Measurements from ENCODE around the gene TAF6. TPM values are rescaled to one million over a fixed set of nuclear protein-coding genes. Genes with fewer than 3 reads are reported as not detected.

Gene TAF6
- polyA plus RNA-seq, 4 donors = 12.2 to 33.5 (median 25.6) TPM

GRCh38 chr7:100080907-100081534 is 38.1 kb downstream of the TAF6 start:
- DNase-seq (peak; percentile 43 to 71), FAIRE-seq (no peak)
- Histone ChIP-seq H3K27ac (ENCODE audit: low read depth in 1 of 3, low read length in 2 of 3) (peak overlapping the region; percentile 90 to 92 (median 91)), H3K27me3 (ENCODE audit: control insufficient read depth in 3 of 3, insufficient read depth in 3 of 3, low read length in 3 of 3) (no peaks in the 10 kb centered on the region), H3K4me1 (ENCODE audit: control insufficient read depth in 3 of 3, insufficient read depth in 2 of 3, low read depth in 1 of 3, low read length in 2 of 3) (peaks cover 0 to 46% (median 2%) of the 10 kb centered on the region in 3 donors), H3K4me3 (ENCODE audit: low read depth in 1 of 3, low read length in 3 of 3) (peak overlapping the region; percentile 74 to 95 (median 89)), H3K36me3 (ENCODE audit: control insufficient read depth in 3 of 3, insufficient read depth in 2 of 3, low read depth in 1 of 3, low read length in 3 of 3) (peaks cover 0 to 39% (median 3%) of the 10 kb centered on the region in 3 donors), H3K9me3 (ENCODE audit: control insufficient read depth in 2 of 2, insufficient read depth in 1 of 2, low read depth in 1 of 2, low read length in 1 of 2) (no peaks in the 10 kb centered on the region)
- WGBS, 3 donors = 1 to 2% (median 1%) methylated on average over 33 to 34 of the region's 34 CpGs

- Histone ChIP-seq H3K27ac (ENCODE audit: low read depth in 1 of 3, low read length in 2 of 3) (peak overlapping the region; percentile 77 to 92 (median 90)), H3K36me3 (ENCODE audit: control insufficient read depth in 3 of 3, insufficient read depth in 2 of 3, low read depth in 1 of 3, low read length in 3 of 3) (peaks cover 7 to 59% (median 18%) of the 10 kb centered on the region in 3 donors), H3K27me3 (ENCODE audit: control insufficient read depth in 3 of 3, insufficient read depth in 3 of 3, low read length in 3 of 3) (no peaks in the 10 kb centered on the region), H3K9me3 (ENCODE audit: control insufficient read depth in 2 of 2, insufficient read depth in 1 of 2, low read depth in 1 of 2, low read length in 1 of 2) (peaks cover 0 to 13% of the 10 kb centered on the region in 2 donors), H3K4me3 (ENCODE audit: low read depth in 1 of 3, low read length in 3 of 3) (peak overlapping the region in 2 of 3 donors; percentile 27 to 74), H3K4me1 (ENCODE audit: control insufficient read depth in 3 of 3, insufficient read depth in 2 of 3, low read depth in 1 of 3, low read length in 2 of 3) (peaks cover 0 to 46% (median 2%) of the 10 kb centered on the region in 3 donors)
- 18 to 59% (median 36%) methylated on average over 7 of the region's 7 CpGs for WGBS, 3 donors
- FAIRE-seq = no peak
- DNase-seq = peak; percentile 89 to 98
Observed at GRCh38 chr7:100079024-100079560, 40.1 kb downstream of the TAF6 start.

GRCh38 chr7:100077205-100077604 is 42.0 kb downstream of the TAF6 start:
- no peak overlapping the region for H3K4me3 ChIP-seq (ENCODE audit: low read depth in 1 of 3, low read length in 3 of 3)
- peaks cover 0 to 2% (median 0%) of the 10 kb centered on the region in 3 donors for H3K27me3 ChIP-seq (ENCODE audit: control insufficient read depth in 3 of 3, insufficient read depth in 3 of 3, low read length in 3 of 3)
- H3K4me1 ChIP-seq (ENCODE audit: control insufficient read depth in 3 of 3, insufficient read depth in 2 of 3, low read depth in 1 of 3, low read length in 2 of 3) = peaks cover 0 to 42% (median 2%) of the 10 kb centered on the region in 3 donors
- peaks cover 0 to 31% of the 10 kb centered on the region in 2 donors for H3K9me3 ChIP-seq (ENCODE audit: control insufficient read depth in 2 of 2, insufficient read depth in 1 of 2, low read depth in 1 of 2, low read length in 1 of 2)
- peak overlapping the region in 1 of 3 donors; percentile 90 for H3K27ac ChIP-seq (ENCODE audit: low read depth in 1 of 3, low read length in 2 of 3)
- peak; percentile 78 to 94 for DNase-seq
- no peak for FAIRE-seq
- H3K36me3 ChIP-seq (ENCODE audit: control insufficient read depth in 3 of 3, insufficient read depth in 2 of 3, low read depth in 1 of 3, low read length in 3 of 3) = peaks cover 21 to 77% (median 35%) of the 10 kb centered on the region in 3 donors
- 37 to 74% (median 57%) methylated on average over 4 of the region's 4 CpGs for WGBS, 3 donors

GRCh38 chr7:100075418-100075817 is 43.7 kb downstream of the TAF6 start:
- peaks cover 2 to 49% of the 10 kb centered on the region in 2 donors for H3K9me3 ChIP-seq (ENCODE audit: control insufficient read depth in 2 of 2, insufficient read depth in 1 of 2, low read depth in 1 of 2, low read length in 1 of 2)
- H3K27me3 ChIP-seq (ENCODE audit: control insufficient read depth in 3 of 3, insufficient read depth in 3 of 3, low read length in 3 of 3) = peaks cover 0 to 2% (median 0%) of the 10 kb centered on the region in 3 donors
- H3K27ac ChIP-seq (ENCODE audit: low read depth in 1 of 3, low read length in 2 of 3) = no peak overlapping the region
- peaks cover 0 to 37% (median 2%) of the 10 kb centered on the region in 3 donors for H3K4me1 ChIP-seq (ENCODE audit: control insufficient read depth in 3 of 3, insufficient read depth in 2 of 3, low read depth in 1 of 3, low read length in 2 of 3)
- DNase-seq (no peak), FAIRE-seq (no peak)
- H3K36me3 ChIP-seq (ENCODE audit: control insufficient read depth in 3 of 3, insufficient read depth in 2 of 3, low read depth in 1 of 3, low read length in 3 of 3) = peaks cover 35 to 94% (median 53%) of the 10 kb centered on the region in 3 donors
- 95 to 99% (median 96%) methylated on average over 6 of the region's 6 CpGs for WGBS, 3 donors
- H3K4me3 ChIP-seq (ENCODE audit: low read depth in 1 of 3, low read length in 3 of 3) = no peak overlapping the region

GRCh38 chr7:100074841-100075240 is 44.3 kb downstream of the TAF6 start:
- Histone ChIP-seq H3K27me3 (ENCODE audit: control insufficient read depth in 3 of 3, insufficient read depth in 3 of 3, low read length in 3 of 3) (peaks cover 0 to 2% (median 0%) of the 10 kb centered on the region in 3 donors), H3K4me3 (ENCODE audit: low read depth in 1 of 3, low read length in 3 of 3) (no peak overlapping the region), H3K36me3 (ENCODE audit: control insufficient read depth in 3 of 3, insufficient read depth in 2 of 3, low read depth in 1 of 3, low read length in 3 of 3) (peaks cover 35 to 94% (median 58%) of the 10 kb centered on the region in 3 donors), H3K9me3 (ENCODE audit: control insufficient read depth in 2 of 2, insufficient read depth in 1 of 2, low read depth in 1 of 2, low read length in 1 of 2) (peaks cover 2 to 55% of the 10 kb centered on the region in 2 donors), H3K27ac (ENCODE audit: low read depth in 1 of 3, low read length in 2 of 3) (no peak overlapping the region), H3K4me1 (ENCODE audit: control insufficient read depth in 3 of 3, insufficient read depth in 2 of 3, low read depth in 1 of 3, low read length in 2 of 3) (peaks cover 0 to 31% (median 2%) of the 10 kb centered on the region in 3 donors)
- FAIRE-seq = no peak
- DNase-seq = no peak
- WGBS, 3 donors = 98% methylated on average over 7 of the region's 7 CpGs

- peaks cover 36 to 93% (median 59%) of the 10 kb centered on the region in 3 donors for H3K36me3 ChIP-seq (ENCODE audit: control insufficient read depth in 3 of 3, insufficient read depth in 2 of 3, low read depth in 1 of 3, low read length in 3 of 3)
- no peak for DNase-seq
Observed at GRCh38 chr7:100072462-100072861, 46.7 kb downstream of the TAF6 start.

GRCh38 chr7:100071018-100071723 is 48.0 kb downstream of the TAF6 start:
- WGBS, 3 donors = 98 to 99% (median 98%) methylated on average over 11 of the region's 11 CpGs
- Histone ChIP-seq H3K9me3 (ENCODE audit: control insufficient read depth in 2 of 2, insufficient read depth in 1 of 2, low read depth in 1 of 2, low read length in 1 of 2) (peaks cover 2 to 64% of the 10 kb centered on the region in 2 donors), H3K4me1 (ENCODE audit: control insufficient read depth in 3 of 3, insufficient read depth in 2 of 3, low read depth in 1 of 3, low read length in 2 of 3) (no peaks in the 10 kb centered on the region), H3K4me3 (ENCODE audit: low read depth in 1 of 3, low read length in 3 of 3) (no peak overlapping the region), H3K36me3 (ENCODE audit: control insufficient read depth in 3 of 3, insufficient read depth in 2 of 3, low read depth in 1 of 3, low read length in 3 of 3) (peaks cover 36 to 82% (median 56%) of the 10 kb centered on the region in 3 donors), H3K27ac (ENCODE audit: low read depth in 1 of 3, low read length in 2 of 3) (no peak overlapping the region), H3K27me3 (ENCODE audit: control insufficient read depth in 3 of 3, insufficient read depth in 3 of 3, low read length in 3 of 3) (peaks cover 0 to 2% (median 0%) of the 10 kb centered on the region in 3 donors)
- FAIRE-seq (no peak), DNase-seq (no peak)

More at GRCh38 chr7:100072462-100072861, 46.7 kb downstream of the TAF6 start:
- WGBS, 3 donors = 95 to 100% (median 99%) methylated on average over 10 of the region's 10 CpGs
- no peak overlapping the region for H3K27ac ChIP-seq (ENCODE audit: low read depth in 1 of 3, low read length in 2 of 3)
- FAIRE-seq = no peak
- H3K4me1 ChIP-seq (ENCODE audit: control insufficient read depth in 3 of 3, insufficient read depth in 2 of 3, low read depth in 1 of 3, low read length in 2 of 3) = peaks cover 0 to 9% (median 0%) of the 10 kb centered on the region in 3 donors
- H3K27me3 ChIP-seq (ENCODE audit: control insufficient read depth in 3 of 3, insufficient read depth in 3 of 3, low read length in 3 of 3) = peaks cover 0 to 2% (median 0%) of the 10 kb centered on the region in 3 donors
- no peak overlapping the region for H3K4me3 ChIP-seq (ENCODE audit: low read depth in 1 of 3, low read length in 3 of 3)
- H3K9me3 ChIP-seq (ENCODE audit: control insufficient read depth in 2 of 2, insufficient read depth in 1 of 2, low read depth in 1 of 2, low read length in 1 of 2) = peaks cover 2 to 64% of the 10 kb centered on the region in 2 donors

GRCh38 chr7:100069991-100070390 is 49.2 kb downstream of the TAF6 start:
- H3K36me3 ChIP-seq (ENCODE audit: control insufficient read depth in 3 of 3, insufficient read depth in 2 of 3, low read depth in 1 of 3, low read length in 3 of 3) = peaks cover 34 to 79% (median 49%) of the 10 kb centered on the region in 3 donors
- peaks cover 0 to 2% (median 0%) of the 10 kb centered on the region in 3 donors for H3K27me3 ChIP-seq (ENCODE audit: control insufficient read depth in 3 of 3, insufficient read depth in 3 of 3, low read length in 3 of 3)
- no peaks in the 10 kb centered on the region for H3K4me1 ChIP-seq (ENCODE audit: control insufficient read depth in 3 of 3, insufficient read depth in 2 of 3, low read depth in 1 of 3, low read length in 2 of 3)
- no peak overlapping the region for H3K4me3 ChIP-seq (ENCODE audit: low read depth in 1 of 3, low read length in 3 of 3)
- H3K27ac ChIP-seq (ENCODE audit: low read depth in 1 of 3, low read length in 2 of 3) = no peak overlapping the region
- no peak for DNase-seq
- WGBS, 3 donors = 95 to 97% (median 96%) methylated on average over 5 of the region's 5 CpGs
- FAIRE-seq = no peak
- H3K9me3 ChIP-seq (ENCODE audit: control insufficient read depth in 2 of 2, insufficient read depth in 1 of 2, low read depth in 1 of 2, low read length in 1 of 2) = peaks cover 2 to 57% of the 10 kb centered on the region in 2 donors

Measured in small intestine (tissue), 7 donors.